Activated naive CD4-positive, alpha-beta T cell treated with anti-CD3 and anti-CD28 coated beads, Interleukin-2, amount 10 ng/mL, durations not matched to agents 7 days and 5 days (primary cell): Measurements from ENCODE around the gene VCL.
"Not testable (repeated sequence)": the region's sequence is repeated elsewhere in the genome, so short reads cannot be mapped to it uniquely, and the experiment has no call there.

Source experiments
- CTCF ChIA-PET: fragments of 350-600 bp; sonication (Branson Sonifier 250); formaldehyde crosslinking; loops from one replicate; lab custom pipeline; 2021; ENCODE audit warnings: antibody characterized with exemption; lab: Charles Lee
- DNase-seq: peaks from one replicate; pipeline ENCODE4 v3.0.0-alpha.2; 2020
- H3K27ac Mint-ChIP-seq: one replicate; pipeline ENCODE4 v1.8.0; 2021; ENCODE audit warnings: mild to moderate bottlenecking, moderate library complexity, mixed read lengths
- H3K27me3 Mint-ChIP-seq: one replicate; pipeline ENCODE4 v1.8.0; 2021; ENCODE audit warnings: mild to moderate bottlenecking, mixed read lengths
- H3K36me3 Mint-ChIP-seq: one replicate; pipeline ENCODE4 v1.8.0; 2021; ENCODE audit warnings: mixed read lengths
- H3K4me1 Mint-ChIP-seq: one replicate; pipeline ENCODE4 v1.8.0; 2021; ENCODE audit warnings: mixed read lengths
- H3K4me3 Mint-ChIP-seq: one replicate; pipeline ENCODE4 v1.8.0; 2021; ENCODE audit warnings: mild to moderate bottlenecking, moderate library complexity, mixed read lengths
- H3K9me3 Mint-ChIP-seq: one replicate; pipeline ENCODE4 v1.8.0; 2021; ENCODE audit warnings: mixed read lengths

Gene VCL

DNA sequence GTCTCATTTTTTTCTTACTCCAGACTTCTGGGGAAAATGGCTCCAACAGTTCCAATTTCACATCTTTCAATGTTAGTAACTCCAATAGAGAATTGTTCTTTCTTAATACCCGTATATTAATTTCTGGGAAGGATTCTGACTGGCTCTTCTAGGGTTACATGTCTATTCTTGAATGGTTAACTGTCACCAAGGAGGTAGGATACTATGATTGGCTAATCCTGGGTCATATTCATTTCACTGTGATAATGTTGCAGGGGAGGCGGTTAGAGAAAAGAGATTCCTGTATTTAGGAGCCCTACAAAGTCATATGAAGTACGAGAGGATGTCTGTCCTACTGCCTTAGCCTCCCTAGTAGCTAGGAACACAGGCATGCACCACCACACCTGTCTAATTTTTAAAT, 16.1 kb upstream of the VCL start:
- CTCF ChIA-PET = no interaction called here
- Mint-ChIP-seq H3K36me3 (no peaks in the 10 kb centered on the region), H3K9me3 (no peaks in the 10 kb centered on the region), H3K4me1 (peaks cover 15% of the 10 kb centered on the region), H3K4me3 (no peak overlapping the region), H3K27me3 (peaks cover 39% of the 10 kb centered on the region), H3K27ac (no peak overlapping the region)
- no peak for DNase-seq

DNA sequence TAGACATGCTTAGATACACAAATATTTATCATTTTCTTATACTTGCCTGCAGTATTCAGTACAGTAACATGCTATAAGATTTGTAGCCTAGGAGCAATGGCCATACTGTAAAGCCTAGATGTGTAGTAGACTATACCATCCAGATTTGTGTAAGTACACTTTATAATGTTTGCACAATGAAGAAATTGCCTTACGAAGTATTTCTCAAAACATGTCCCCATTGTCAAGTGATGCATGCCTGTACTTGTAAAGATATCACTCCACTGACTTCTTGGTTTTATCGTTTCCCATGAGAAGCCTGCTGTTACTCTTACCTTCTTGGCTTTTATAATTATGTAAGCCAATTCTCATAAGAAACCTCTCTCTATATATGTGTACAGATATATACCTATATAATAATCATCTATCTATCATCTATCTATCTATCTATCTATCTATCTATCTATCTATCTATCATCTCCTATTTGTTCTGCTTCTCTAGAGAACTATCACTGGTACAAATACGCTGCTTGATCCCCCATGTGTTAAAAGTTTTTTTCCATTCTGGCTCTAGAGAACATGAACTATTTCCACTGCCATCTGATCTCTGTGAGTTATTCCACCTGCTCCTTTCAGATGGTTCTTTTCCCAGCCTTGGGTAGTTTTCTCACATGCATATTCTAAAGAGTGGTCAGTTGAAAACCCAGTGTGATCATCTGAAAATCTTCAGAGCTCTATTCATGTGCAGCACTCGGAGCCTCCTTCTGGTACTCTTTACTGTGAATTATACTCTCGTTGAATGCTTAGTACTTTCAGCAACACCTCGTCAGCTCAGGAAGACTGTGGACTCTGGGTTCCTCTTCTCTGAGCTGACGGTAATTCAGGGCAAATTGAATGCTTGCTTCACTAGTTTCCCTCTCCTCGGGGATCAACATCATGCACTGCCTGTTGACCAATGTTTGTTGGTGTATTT, 14.5 kb upstream of the VCL start:
- Mint-ChIP-seq H3K4me1 (peaks cover 18% of the 10 kb centered on the region), H3K27ac (no peak overlapping the region), H3K9me3 (peaks cover 2% of the 10 kb centered on the region), H3K36me3 (peaks cover 3% of the 10 kb centered on the region), H3K4me3 (no peak overlapping the region), H3K27me3 (peaks cover 38% of the 10 kb centered on the region)
- DNase-seq = no peak
- CTCF ChIA-PET = no interaction called here

DNA sequence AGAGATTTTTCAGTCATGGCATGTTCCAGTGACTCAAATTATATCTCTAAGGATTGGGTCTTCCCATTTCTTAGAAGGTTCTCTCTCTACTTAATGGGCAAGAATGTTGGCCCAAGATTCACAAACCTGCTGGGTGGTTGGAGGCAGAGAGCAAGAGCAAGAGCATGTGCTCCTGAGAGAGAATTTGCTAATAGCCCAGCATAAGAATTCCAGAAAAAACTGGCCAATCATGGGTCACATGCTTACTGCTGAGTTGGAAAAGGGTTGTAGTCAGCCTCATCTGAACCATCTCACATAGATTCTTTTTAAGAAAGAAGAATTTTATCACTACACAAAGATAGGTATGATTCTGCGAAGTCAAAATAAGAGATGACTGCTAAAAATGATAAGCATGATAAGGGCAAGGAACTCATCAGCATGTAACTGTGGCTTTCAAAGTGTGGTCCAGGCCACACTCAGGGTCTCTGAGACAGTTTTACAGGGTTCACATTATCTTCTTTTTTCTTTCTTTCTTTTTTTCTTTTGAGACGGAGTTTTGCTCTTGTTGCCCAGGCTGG, 8.2 kb upstream of the VCL start:
- peaks cover 8% of the 10 kb centered on the region for H3K27me3 Mint-ChIP-seq
- H3K9me3 Mint-ChIP-seq = peaks cover 7% of the 10 kb centered on the region
- H3K4me1 Mint-ChIP-seq = peaks cover 46% of the 10 kb centered on the region
- H3K36me3 Mint-ChIP-seq = peaks cover 17% of the 10 kb centered on the region
- no peak overlapping the region for H3K4me3 Mint-ChIP-seq
- CTCF ChIA-PET = no interaction called here
- no peak for DNase-seq
- no peak overlapping the region for H3K27ac Mint-ChIP-seq

DNA sequence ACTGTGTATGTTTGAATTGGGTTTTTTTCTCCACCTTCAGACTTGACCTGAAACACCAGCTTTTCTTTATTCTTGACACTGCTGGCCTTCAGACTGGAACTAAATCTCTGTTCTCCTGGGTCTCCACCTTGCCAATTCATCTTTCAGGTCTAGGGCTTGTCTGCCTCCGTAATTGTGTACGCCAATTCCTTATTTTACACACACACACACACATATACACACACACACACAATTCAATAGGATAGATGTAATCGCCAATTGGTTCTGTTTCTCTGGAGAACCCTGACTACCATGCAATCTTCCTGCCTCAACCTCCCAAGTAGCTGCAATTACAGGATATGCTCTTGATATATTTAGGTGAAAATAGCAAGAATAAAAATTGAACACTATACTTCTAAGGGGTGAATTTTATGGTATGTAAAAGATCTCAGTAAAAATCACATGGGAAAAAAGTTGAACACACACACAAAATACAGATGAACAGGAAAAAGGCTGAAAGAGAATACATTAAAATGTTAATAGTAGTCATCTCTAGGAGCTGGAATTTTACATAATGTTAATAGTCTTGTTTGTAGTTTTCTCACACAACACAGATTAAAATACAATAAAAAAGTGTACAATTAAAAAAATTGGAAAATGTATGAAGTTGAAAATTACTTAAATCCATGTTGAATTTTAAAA, 6.6 kb upstream of the VCL start:
- CTCF ChIA-PET = interaction anchor here (0.8 to 1.9 kb wide), 7 partner anchors 13 to 112 kb away, joined by 3 to 6 read pairs (median 4); no protein-coding TSS in a partner anchor
- Mint-ChIP-seq H3K36me3 (peaks cover 17% of the 10 kb centered on the region), H3K9me3 (peaks cover 7% of the 10 kb centered on the region), H3K4me1 (peaks cover 57% of the 10 kb centered on the region), H3K27ac (peak overlapping the region; percentile 80), H3K27me3 (peaks cover 8% of the 10 kb centered on the region), H3K4me3 (peak overlapping the region; percentile 4)
- DNase-seq = no peak

- CTCF ChIA-PET = interaction anchor here (0.7 to 1.9 kb wide), 8 partner anchors 12 to 112 kb away, joined by 3 to 6 read pairs (median 4); no protein-coding TSS in a partner anchor
Observed at GRCh38 chr10:73991884-73992245, 6.1 kb upstream of the VCL start.

DNA sequence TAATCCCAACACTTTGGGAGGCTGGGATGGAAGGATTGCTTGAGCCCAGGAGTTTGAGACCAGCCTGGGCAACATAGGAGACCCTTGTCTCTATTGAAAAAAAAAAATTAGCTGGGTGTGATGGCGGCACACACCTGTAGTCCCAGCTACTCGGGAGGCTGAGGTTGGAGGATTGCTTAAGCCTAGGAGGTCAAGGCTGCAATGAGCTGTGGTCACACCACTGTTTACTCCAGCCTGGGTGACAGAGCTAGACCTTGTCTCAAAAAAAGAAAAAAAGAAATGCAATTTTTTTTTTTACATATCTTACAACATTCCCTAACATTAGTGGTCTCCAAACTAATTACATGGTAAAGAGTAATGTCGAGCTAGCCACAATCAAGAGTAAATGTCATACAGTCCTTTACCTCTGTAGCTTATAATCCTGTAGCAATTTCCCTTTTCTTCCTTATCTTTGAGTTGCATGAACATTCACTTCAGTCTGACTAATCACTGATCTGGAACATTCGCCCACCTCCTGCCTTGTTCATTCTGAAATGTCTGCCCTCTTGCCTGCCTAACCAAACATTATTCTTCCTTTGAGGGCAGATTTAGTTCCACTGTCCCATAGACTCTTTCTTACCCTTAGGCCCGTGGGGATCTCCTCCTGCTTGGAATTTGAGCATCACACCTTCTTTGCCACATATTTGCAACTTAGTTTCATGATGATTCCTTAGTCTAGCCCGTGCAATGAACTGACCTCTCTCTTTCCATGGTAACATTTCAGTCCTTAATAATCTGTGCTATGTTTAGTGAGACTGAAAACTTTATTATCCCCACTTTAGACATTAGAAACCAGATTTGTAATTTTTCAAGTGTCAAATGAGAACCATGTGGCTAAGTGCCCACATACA, 4.8 kb upstream of the VCL start:
- CTCF ChIA-PET = interaction anchor here (1.1 to 1.9 kb wide), 2 partner anchors 35 to 88 kb away, joined by 4 to 6 read pairs; no protein-coding TSS in a partner anchor
- peak overlapping the region; percentile 47 for H3K27ac Mint-ChIP-seq
- H3K36me3 Mint-ChIP-seq = peaks cover 14% of the 10 kb centered on the region
- H3K9me3 Mint-ChIP-seq = peaks cover 5% of the 10 kb centered on the region
- peaks cover 3% of the 10 kb centered on the region for H3K27me3 Mint-ChIP-seq
- H3K4me1 Mint-ChIP-seq = peaks cover 59% of the 10 kb centered on the region
- no peak for DNase-seq
- H3K4me3 Mint-ChIP-seq = no peak overlapping the region

More at GRCh38 chr10:73991884-73992245, 6.1 kb upstream of the VCL start:
- Mint-ChIP-seq H3K9me3 (peaks cover 7% of the 10 kb centered on the region), H3K4me1 (peaks cover 58% of the 10 kb centered on the region), H3K36me3 (peaks cover 17% of the 10 kb centered on the region), H3K27me3 (peaks cover 5% of the 10 kb centered on the region), H3K4me3 (peak overlapping the region; percentile 4), H3K27ac (peak overlapping the region; percentile 80)
- DNase-seq = peak; percentile 92

- Mint-ChIP-seq H3K36me3 (peaks cover 19% of the 10 kb centered on the region), H3K9me3 (peaks cover 4% of the 10 kb centered on the region), H3K27me3 (peaks cover 3% of the 10 kb centered on the region), H3K4me1 (peaks cover 61% of the 10 kb centered on the region), H3K4me3 (no peak overlapping the region), H3K27ac (no peak overlapping the region)
- CTCF ChIA-PET = interaction anchor here (0.6 to 1.2 kb wide), 2 partner anchors 9 to 86 kb away, joined by 3 to 4 read pairs; no protein-coding TSS in a partner anchor
- no peak for DNase-seq
Observed at GRCh38 chr10:73995035-73995358, 2.9 kb upstream of the VCL start.

GRCh38 chr10:73997461-73997786, 492 bp upstream of the VCL start:
- Mint-ChIP-seq H3K9me3 (no peaks in the 10 kb centered on the region), H3K36me3 (peaks cover 26% of the 10 kb centered on the region), H3K27ac (peak overlapping the region; percentile 96), H3K4me1 (peaks cover 64% of the 10 kb centered on the region), H3K27me3 (peaks cover 3% of the 10 kb centered on the region), H3K4me3 (peak overlapping the region; percentile 94)
- DNase-seq = peak; percentile 82
- CTCF ChIA-PET = no interaction called here

- Mint-ChIP-seq H3K27me3 (peaks cover 3% of the 10 kb centered on the region), H3K9me3 (no peaks in the 10 kb centered on the region), H3K36me3 (peaks cover 23% of the 10 kb centered on the region), H3K4me1 (peaks cover 61% of the 10 kb centered on the region), H3K4me3 (peak overlapping the region; percentile 94), H3K27ac (peak overlapping the region; percentile 74)
- CTCF ChIA-PET = no interaction called here
- DNase-seq = peak; percentile 29
Observed at GRCh38 chr10:73998623-73998928, 660 bp downstream of the VCL start.

GRCh38 chr10:73998929-73999691, 1.2 kb downstream of the VCL start:
- no peaks in the 10 kb centered on the region for H3K9me3 Mint-ChIP-seq
- peaks cover 3% of the 10 kb centered on the region for H3K27me3 Mint-ChIP-seq
- H3K27ac Mint-ChIP-seq = peak overlapping the region; percentile 74
- peak overlapping the region; percentile 94 for H3K4me3 Mint-ChIP-seq
- CTCF ChIA-PET = interaction anchor here (0.9 to 1.5 kb wide), 4 partner anchors 13 to 110 kb away, joined by 3 read pairs; no protein-coding TSS in a partner anchor
- peaks cover 23% of the 10 kb centered on the region for H3K36me3 Mint-ChIP-seq
- H3K4me1 Mint-ChIP-seq = peaks cover 59% of the 10 kb centered on the region
- DNase-seq = peak; percentile 31

DNA sequence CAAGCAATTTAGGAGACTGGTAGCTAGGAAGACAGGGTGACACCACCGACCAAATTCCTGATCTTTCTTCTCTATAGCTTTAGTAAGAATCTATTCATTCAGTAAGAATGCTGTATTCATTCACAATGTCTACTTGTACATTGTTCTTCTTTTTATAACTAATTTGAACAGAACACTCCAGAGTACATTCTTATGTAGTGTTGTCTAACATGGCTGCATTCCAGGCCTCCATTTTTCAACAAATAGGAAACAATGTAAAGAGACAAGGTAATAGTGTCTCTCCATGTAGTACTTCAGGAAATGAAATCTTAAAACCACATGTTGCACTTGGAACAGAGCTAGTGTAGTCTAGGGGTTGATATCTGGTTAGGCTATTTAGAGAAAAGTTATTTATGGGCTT, 1.8 kb downstream of the VCL start:
- H3K9me3 Mint-ChIP-seq = no peaks in the 10 kb centered on the region
- H3K27me3 Mint-ChIP-seq = peaks cover 1% of the 10 kb centered on the region
- DNase-seq = no peak
- H3K4me1 Mint-ChIP-seq = peaks cover 60% of the 10 kb centered on the region
- peak overlapping the region; percentile 94 for H3K4me3 Mint-ChIP-seq
- H3K36me3 Mint-ChIP-seq = peaks cover 23% of the 10 kb centered on the region
- CTCF ChIA-PET = interaction anchor here (0.9 to 1.5 kb wide), 4 partner anchors 12 to 110 kb away, joined by 3 read pairs; no protein-coding TSS in a partner anchor
- peak overlapping the region; percentile 60 for H3K27ac Mint-ChIP-seq

DNA sequence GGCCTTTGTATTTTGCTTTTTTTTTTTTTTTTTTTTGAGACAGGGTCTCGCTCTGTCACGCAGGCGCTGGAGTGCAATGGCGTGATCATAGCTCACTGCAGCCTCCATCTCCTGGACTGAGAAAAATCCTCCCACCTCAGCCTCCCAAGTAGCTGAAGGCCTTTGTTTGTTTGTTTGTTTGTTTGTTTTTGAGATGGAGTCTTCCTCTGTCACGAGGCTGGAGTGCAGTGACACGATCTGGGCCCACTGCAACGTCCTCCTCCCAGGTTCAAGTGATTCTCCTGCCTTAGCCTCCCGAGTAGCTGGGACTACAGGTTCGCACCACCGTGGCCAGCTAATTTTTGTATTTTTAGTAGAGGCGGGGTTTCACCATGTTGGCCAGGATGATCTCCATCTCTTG, 2.3 kb downstream of the VCL start:
- H3K4me3 Mint-ChIP-seq, H3K27me3 Mint-ChIP-seq, H3K27ac Mint-ChIP-seq, H3K9me3 Mint-ChIP-seq, DNase-seq: not testable (repeated sequence)
- CTCF ChIA-PET = interaction anchor here (0.8 to 1.5 kb wide), 6 partner anchors 11 to 109 kb away, joined by 3 to 4 read pairs (median 3); no protein-coding TSS in a partner anchor
- H3K36me3 Mint-ChIP-seq = peaks cover 23% of the 10 kb centered on the region
- peaks cover 57% of the 10 kb centered on the region for H3K4me1 Mint-ChIP-seq
